H9 (cell line): ENCODE measurements around the gene IL20. TPM values are rescaled to one million over a fixed set of nuclear protein-coding genes. Genes with fewer than 3 reads are reported as not detected.

Experiments used
- DNase-seq: peaks from one replicate; pipeline ENCODE4 v3.0.0-alpha.2; 2017
- H2AFZ ChIP-seq: one replicate; pipeline ENCODE4 v1.6.1; 2013; ENCODE audit warnings: mild to moderate bottlenecking, low read length, control low read depth, moderate library complexity
- H2AK5ac ChIP-seq: 2 replicates; pipeline ENCODE4 v1.6.1; 2013; ENCODE audit warnings: low read length, control low read depth, mixed read lengths; ENCODE audit not compliant: insufficient read length
- H2BK120ac ChIP-seq: one replicate; pipeline ENCODE4 v1.6.1; 2013; ENCODE audit warnings: low read depth, mild to moderate bottlenecking, low read length, control low read depth, inconsistent platforms; ENCODE audit not compliant: poor library complexity, severe bottlenecking
- H2BK12ac ChIP-seq: 2 replicates; pipeline ENCODE4 v1.6.1; 2013; ENCODE audit warnings: low read length, control low read depth, mixed read lengths, low read depth; ENCODE audit not compliant: insufficient read length
- H2BK15ac ChIP-seq: 2 replicates; pipeline ENCODE4 v1.6.1; 2013; ENCODE audit warnings: low read depth, low read length, control low read depth
- H2BK20ac ChIP-seq: one replicate; pipeline ENCODE4 v1.6.1; 2013; ENCODE audit warnings: low read depth, mild to moderate bottlenecking, low read length, control low read depth, inconsistent platforms; ENCODE audit not compliant: poor library complexity, severe bottlenecking
- H2BK5ac ChIP-seq: 2 replicates; pipeline ENCODE4 v1.6.1; 2013; ENCODE audit warnings: low read length, control low read depth, mixed read lengths; ENCODE audit not compliant: insufficient read length
- H3K14ac ChIP-seq: 2 replicates; pipeline ENCODE4 v1.6.1; 2013; ENCODE audit warnings: low read length, control low read depth; ENCODE audit not compliant: insufficient read depth
- H3K18ac ChIP-seq: 2 replicates; pipeline ENCODE4 v1.6.1; 2013; ENCODE audit warnings: low read depth, mild to moderate bottlenecking, mixed read lengths, low read length, control low read depth; ENCODE audit not compliant: insufficient read length
- H3K23ac ChIP-seq: 2 replicates; pipeline ENCODE4 v1.6.1; 2013; ENCODE audit warnings: low read length, control low read depth, mixed read lengths, low read depth; ENCODE audit not compliant: insufficient read length
- H3K23me2 ChIP-seq: 2 replicates; pipeline ENCODE4 v1.6.1; 2013; ENCODE audit warnings: low read depth, mild to moderate bottlenecking, mixed read lengths, low read length, control low read depth; ENCODE audit not compliant: insufficient read length, poor library complexity, severe bottlenecking
- H3K27ac ChIP-seq: 2 replicates; pipeline ENCODE4 v1.5.1; 2013; ENCODE audit warnings: low read length, control low read depth, mixed read lengths, low read depth; ENCODE audit not compliant: insufficient read length
- H3K27me3 ChIP-seq: 2 replicates; pipeline ENCODE4 v1.6.1; 2013; ENCODE audit warnings: low read length, control low read depth, inconsistent platforms; ENCODE audit not compliant: insufficient read depth
- H3K4ac ChIP-seq: 2 replicates; pipeline ENCODE4 v1.6.1; 2013; ENCODE audit warnings: low read depth, mild to moderate bottlenecking, control low read depth, inconsistent platforms, low read length, moderate library complexity
- H3K4me1 ChIP-seq: 2 replicates; pipeline ENCODE4 v1.6.1; 2013; ENCODE audit warnings: low read length, control low read depth, inconsistent platforms; ENCODE audit not compliant: insufficient read depth
- H3K4me2 ChIP-seq: 2 replicates; pipeline ENCODE4 v1.6.1; 2013; ENCODE audit warnings: low read length, control low read depth, mixed read lengths; ENCODE audit not compliant: insufficient read length, insufficient read depth
- H3K56ac ChIP-seq: 2 replicates; pipeline ENCODE4 v1.6.1; 2013; ENCODE audit warnings: low read depth, mild to moderate bottlenecking, mixed read lengths, low read length, control low read depth; ENCODE audit not compliant: insufficient read length
- H3K79me1 ChIP-seq: 2 replicates; pipeline ENCODE4 v1.6.1; 2013; ENCODE audit warnings: low read depth, mild to moderate bottlenecking, moderate library complexity, low read length, control low read depth, inconsistent platforms; ENCODE audit not compliant: insufficient read depth, poor library complexity, severe bottlenecking
- H3K79me2 ChIP-seq: 2 replicates; pipeline ENCODE4 v1.6.1; 2013; ENCODE audit warnings: low read length, control low read depth, inconsistent platforms; ENCODE audit not compliant: insufficient read depth
- H3K9ac ChIP-seq: 2 replicates; pipeline ENCODE4 v1.6.1; 2013; ENCODE audit warnings: low read length, control low read depth, mixed read lengths; ENCODE audit not compliant: insufficient read length; ENCODE audit errors: extremely low read depth
- H3K9me3 ChIP-seq: one replicate; pipeline ENCODE4 v1.6.1; 2013; ENCODE audit warnings: low read depth, low read length, inconsistent platforms; ENCODE audit not compliant: control insufficient read depth
- H3T11ph ChIP-seq: one replicate; pipeline ENCODE4 v1.6.1; 2013; ENCODE audit warnings: mild to moderate bottlenecking, low read length, control low read depth, inconsistent platforms
- H4K20me1 ChIP-seq: one replicate; pipeline ENCODE4 v1.6.1; 2013; ENCODE audit not compliant: control insufficient read depth, insufficient read length, insufficient read depth
- H4K5ac ChIP-seq: 2 replicates; pipeline ENCODE4 v1.6.1; 2013; ENCODE audit warnings: low read depth, mild to moderate bottlenecking, mixed read lengths, low read length, control low read depth; ENCODE audit not compliant: insufficient read length
- H4K8ac ChIP-seq: replicated peaks from 2 replicates; pipeline ENCODE4 v1.6.1; 2013; ENCODE audit warnings: low read length, control low read depth, mixed read lengths, low read depth; ENCODE audit not compliant: insufficient read length
- H4K91ac ChIP-seq: 2 replicates; pipeline ENCODE4 v1.6.1; 2013; ENCODE audit warnings: low read depth, mild to moderate bottlenecking, moderate library complexity, mixed read lengths, low read length, control low read depth; ENCODE audit not compliant: insufficient read length
- H3K27ac Mint-ChIP-seq, 3 experiments: 2 replicates in 2 of 3; 3 replicates in 1 of 3; pipeline ENCODE4 v1.8.0; 2020 to 2021; ENCODE audit warnings: mixed read lengths in 3 of 3, mild to moderate bottlenecking in 1 of 3, moderate library complexity in 1 of 3
- H3K27me3 Mint-ChIP-seq: 2 replicates; pipeline ENCODE4 v1.8.0; 2021; ENCODE audit warnings: low read depth, mild to moderate bottlenecking, moderate library complexity, mixed read lengths
- H3K36me3 Mint-ChIP-seq, 3 experiments: 2 replicates in 2 of 3; 3 replicates in 1 of 3; pipeline ENCODE4 v1.8.0; 2020 to 2021; ENCODE audit warnings: low read depth in 3 of 3, mixed read lengths in 3 of 3; ENCODE audit not compliant: insufficient read depth in 1 of 3
- H3K4me1 Mint-ChIP-seq, 2 experiments: 2 replicates each; pipeline ENCODE4 v1.8.0; 2020; ENCODE audit warnings: mixed read lengths in 2 of 2
- H3K4me3 Mint-ChIP-seq, 2 experiments: 2 replicates in 1 of 2; 3 replicates in 1 of 2; pipeline ENCODE4 v1.8.0; 2020 to 2021; ENCODE audit warnings: mild to moderate bottlenecking in 2 of 2, mixed read lengths in 2 of 2, moderate library complexity in 1 of 2
- H3K9me3 Mint-ChIP-seq, 2 experiments: 2 replicates in 1 of 2; 3 replicates in 1 of 2; pipeline ENCODE4 v1.8.0; 2020; ENCODE audit warnings: mild to moderate bottlenecking in 2 of 2, mixed read lengths in 2 of 2, moderate library complexity in 1 of 2
- CTCF ChIP-seq: fragments of 200-600 bp; sonication (generic); conservative IDR thresholded peaks from 3 replicates; pipeline ENCODE4 v1.8.0; 2021; ENCODE audit warnings: antibody characterized with exemption, mild to moderate bottlenecking
- WGBS: extraction: QIAGEN DNeasy Blood & Tissue Kit; methylation state at CpG from one replicate; pipeline ENCODE4 v1.1.7; 2013; ENCODE audit warnings: missing lambda C conversion rate, low lambda C conversion rate, mixed read lengths; ENCODE audit not compliant: insufficient read length; ENCODE audit errors: extremely low coverage; 5-methylcytosine and 5-hydroxymethylcytosine counted together
- total RNA-seq: library from RNA; stranded (reverse); gene quantifications from 2 replicates; pipeline ENCODE4 v1.2.1, GENCODE V29; 2021

The IL20 gene
- total RNA-seq, 1 experiment from 2014 or later, result not detected

- no peaks in the 10 kb centered on the region for H3K9me3 Mint-ChIP-seq
- Histone ChIP-seq H2AK5ac (no peak overlapping the region), H2BK5ac (no peak overlapping the region), H3K23me2 (no peaks in the 10 kb centered on the region), H3K79me1 (no peaks in the 10 kb centered on the region), H2BK20ac (no peak overlapping the region), H3K18ac (no peak overlapping the region), H4K20me1 (no peaks in the 10 kb centered on the region), H2BK120ac (no peak overlapping the region), H2BK12ac (no peak overlapping the region), H4K5ac (no peak overlapping the region), H3K27ac (no peak overlapping the region), H2AFZ (no peak overlapping the region), H3K27me3 (no peaks in the 10 kb centered on the region), H2BK15ac (no peak overlapping the region), H3K4ac (no peak overlapping the region), H3K9me3 (no peaks in the 10 kb centered on the region), H3T11ph (no peak overlapping the region), H3K14ac (no peak overlapping the region), H3K23ac (no peak overlapping the region), H3K79me2 (no peaks in the 10 kb centered on the region), H3K4me1 (no peaks in the 10 kb centered on the region), H4K91ac (no peak overlapping the region), H3K56ac (no peak overlapping the region), H4K8ac (no peak overlapping the region), H3K9ac (no peak overlapping the region), H3K4me2 (no peak overlapping the region)
- H3K4me1 Mint-ChIP-seq, result peaks cover 8 to 12% of the 10 kb centered on the region in 2 experiments
- no peak for TF ChIP-seq CTCF
- no peak overlapping the region for H3K4me3 Mint-ChIP-seq
- DNase-seq, result no peak
- H3K27me3 Mint-ChIP-seq, result peaks cover 16% of the 10 kb centered on the region
- WGBS, result no CpG with 5 or more reads among the region's 3 CpGs
- no peaks in the 10 kb centered on the region for H3K36me3 Mint-ChIP-seq
- no peak overlapping the region; a peak in 1 of 7 replicates for H3K27ac Mint-ChIP-seq
These were observed 30.8 kb downstream of the IL20 start for GRCh38 chr1:206896261-206896660.
